ELR (cell line): ENCODE data around the gene MAP3K12.
A peak's percentile ranks its signal among the peaks of the same experiment; 100 is the strongest.
"Not testable (repeated sequence)": the region's sequence is repeated elsewhere in the genome, so short reads cannot be mapped to it uniquely, and the experiment has no call there.

Source experiments
- DNase-seq: peaks from one replicate; pipeline ENCODE4 v3.0.0-alpha.2; 2015; ENCODE audit warnings: low read depth

MAP3K12 gene

DNA sequence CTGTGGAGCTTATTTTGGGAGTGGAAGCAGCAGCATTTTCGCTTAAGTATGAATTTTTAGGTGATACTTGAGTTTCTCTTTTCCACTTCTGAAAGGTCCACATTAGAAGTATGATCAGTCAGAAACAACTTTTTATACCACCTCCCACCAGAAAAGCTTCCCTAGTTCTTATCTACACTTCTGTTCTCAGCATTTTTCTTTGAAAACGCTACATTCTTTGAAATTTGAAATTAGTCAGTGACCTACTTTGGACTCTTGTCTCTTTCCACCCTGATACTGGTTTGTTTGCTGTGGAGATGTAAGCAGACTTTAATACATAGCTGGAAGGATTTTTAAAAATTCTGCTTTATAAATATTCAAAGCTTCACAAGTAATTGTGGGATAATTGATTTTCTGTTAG lies 25.2 kb downstream of the MAP3K12 start:
- no peak for DNase-seq

DNA sequence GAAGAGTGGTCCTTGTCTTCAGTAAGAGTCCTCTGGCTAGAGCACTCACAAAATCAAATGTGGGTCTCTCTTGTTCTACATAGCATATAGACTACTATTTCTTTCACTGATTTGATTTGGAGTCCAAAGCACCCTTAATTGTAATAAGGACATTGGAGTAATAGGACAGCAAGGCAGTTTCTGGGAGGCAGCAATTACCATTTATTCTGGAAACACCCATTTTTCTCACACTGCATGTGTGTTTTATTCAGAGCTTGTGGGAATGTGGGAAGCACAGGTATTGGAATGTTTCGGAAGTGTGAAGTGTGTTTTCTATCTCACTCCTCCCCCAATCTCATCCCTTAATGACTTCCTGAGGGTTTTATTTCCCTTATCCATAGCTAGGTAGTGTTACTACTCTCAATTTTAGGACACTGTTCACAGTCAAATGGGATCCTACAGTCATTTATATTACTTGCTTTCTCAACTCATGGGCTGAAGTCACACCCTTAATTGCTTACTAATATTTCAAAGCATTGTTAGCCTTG lies 27.1 kb downstream of the MAP3K12 start:
- DNase-seq = no peak

DNA sequence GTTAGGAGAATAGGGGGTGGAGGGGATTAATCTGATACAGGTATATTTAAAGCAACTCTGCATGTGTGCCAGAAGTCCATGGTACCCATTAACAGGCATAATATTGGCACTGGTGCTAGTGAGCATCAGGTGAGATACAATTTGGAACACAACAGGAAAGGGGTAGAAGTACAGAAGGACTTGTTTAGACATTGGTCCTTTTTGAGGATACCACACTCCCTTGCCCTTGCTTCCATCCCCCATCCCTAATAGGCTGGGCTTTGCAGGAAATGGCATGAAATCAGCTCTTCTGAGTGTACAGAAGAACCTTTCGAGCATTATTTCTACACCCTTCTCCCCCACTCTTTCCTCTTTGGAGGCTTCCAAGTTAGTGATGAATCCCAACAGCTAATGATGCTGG lies 31.0 kb downstream of the MAP3K12 start:
- DNase-seq = no peak

DNA sequence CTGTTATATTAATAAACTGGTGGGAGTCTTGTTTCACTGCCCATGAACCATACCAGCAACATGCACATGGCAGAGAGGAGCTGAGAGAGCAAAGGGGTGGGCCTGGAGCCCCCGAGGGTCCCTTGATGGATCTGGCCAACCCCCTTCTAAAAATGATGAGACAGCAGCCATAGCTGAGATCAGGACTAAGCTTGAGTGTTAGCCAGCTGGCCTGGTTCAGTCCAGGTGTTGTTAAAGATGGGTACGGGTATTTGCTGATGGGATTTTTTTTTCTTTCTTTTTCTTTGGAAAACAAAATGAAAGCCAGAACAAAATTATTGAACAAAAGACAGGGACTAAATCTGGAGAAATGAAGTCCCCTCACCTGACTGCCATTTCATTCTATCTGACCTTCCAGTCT lies 31.4 kb downstream of the MAP3K12 start:
- no peak for DNase-seq

DNA sequence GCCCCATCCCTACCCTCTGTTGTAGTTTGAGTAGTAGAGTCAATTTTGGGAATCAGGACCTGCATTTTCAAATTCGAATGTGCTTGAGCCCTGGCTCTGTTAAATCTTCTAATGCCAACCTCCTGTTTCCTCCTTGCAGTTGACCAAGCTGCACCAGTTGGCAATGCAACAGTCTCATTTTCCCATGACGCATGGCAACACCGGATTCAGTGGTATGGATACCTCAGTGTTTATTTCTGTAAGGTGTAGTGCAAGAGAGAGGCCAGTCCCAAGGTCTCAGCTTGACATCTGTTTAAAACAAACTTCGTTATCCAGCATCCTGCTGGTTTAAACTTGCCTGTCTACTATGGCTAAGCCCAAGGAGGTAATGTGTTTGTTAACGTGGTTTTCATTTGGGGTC lies 32.2 kb downstream of the MAP3K12 start:
- DNase-seq = no peak

DNA sequence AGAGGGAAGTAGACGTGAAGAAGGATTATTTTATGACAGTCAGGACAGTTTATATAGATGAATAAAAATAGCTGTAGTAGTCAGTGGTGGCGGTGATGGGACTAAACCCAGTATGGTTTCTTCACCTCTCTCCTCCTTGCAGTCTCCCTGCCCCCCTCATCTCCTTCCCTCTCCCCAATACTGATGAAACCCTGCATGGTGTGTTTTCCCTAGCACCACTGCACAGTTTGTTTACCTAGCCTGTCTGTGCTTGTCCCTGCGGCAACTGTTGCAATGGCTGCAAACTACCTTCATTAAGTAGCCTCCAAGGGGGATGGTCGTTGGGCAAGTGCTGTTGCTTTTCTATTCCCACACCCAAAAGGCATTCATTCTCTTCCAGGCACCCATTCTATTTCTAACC lies 32.6 kb downstream of the MAP3K12 start:
- no peak for DNase-seq

DNA sequence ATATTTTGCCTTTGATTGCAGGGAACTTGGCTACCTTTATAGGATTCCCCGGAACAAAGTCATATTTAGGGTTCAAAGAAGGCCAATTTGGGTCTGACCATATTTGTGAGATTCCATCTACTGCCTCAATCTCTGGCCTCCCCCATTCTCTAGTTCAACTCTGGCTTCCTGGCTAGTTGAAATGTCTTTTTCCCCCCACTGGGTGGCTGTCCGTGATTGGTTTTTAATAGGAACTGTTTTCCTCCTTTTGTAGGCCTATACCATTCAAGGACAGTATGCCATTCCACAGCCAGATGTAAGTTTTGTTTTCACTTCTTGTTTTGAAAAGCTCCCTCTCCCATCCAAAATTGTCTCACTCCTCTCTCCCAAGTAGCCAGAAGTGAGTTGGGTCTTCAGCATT lies 33.6 kb downstream of the MAP3K12 start:
- no peak for DNase-seq

DNA sequence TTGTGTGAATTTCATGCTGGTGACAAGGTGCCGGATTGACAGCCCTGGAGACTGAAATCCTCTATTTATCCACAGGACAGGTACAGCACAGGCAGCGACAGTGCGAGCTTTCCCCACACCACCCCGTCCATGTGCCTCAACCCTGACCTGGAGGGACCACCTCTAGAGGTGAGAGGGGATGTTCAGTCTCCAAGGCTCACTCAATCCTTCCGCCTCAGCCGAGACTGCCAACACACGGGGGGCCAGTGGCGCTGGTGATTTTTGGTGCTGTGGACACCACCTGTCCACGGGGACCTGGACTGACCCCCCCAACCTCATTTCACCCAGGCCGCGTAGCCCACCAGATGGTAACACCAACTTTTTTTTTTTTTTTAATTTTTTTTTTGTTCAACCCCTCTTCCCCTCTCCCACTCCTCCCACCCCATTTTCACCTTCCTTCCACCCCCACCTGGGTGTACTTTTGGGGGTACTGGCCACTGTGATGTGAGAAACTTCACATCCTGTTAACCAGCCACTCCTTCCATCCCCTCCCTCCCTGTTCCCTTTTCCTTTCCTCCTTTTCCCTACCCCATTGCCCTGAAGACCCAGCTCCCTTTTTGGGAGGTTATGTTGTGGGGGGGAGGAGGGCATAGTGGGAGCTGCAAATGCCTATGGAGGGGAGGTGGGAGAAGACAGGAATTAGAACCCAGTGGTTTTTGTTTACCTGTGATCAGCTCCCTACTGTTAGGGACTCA lies 34.4 kb downstream of the MAP3K12 start:
- DNase-seq = no peak

DNA sequence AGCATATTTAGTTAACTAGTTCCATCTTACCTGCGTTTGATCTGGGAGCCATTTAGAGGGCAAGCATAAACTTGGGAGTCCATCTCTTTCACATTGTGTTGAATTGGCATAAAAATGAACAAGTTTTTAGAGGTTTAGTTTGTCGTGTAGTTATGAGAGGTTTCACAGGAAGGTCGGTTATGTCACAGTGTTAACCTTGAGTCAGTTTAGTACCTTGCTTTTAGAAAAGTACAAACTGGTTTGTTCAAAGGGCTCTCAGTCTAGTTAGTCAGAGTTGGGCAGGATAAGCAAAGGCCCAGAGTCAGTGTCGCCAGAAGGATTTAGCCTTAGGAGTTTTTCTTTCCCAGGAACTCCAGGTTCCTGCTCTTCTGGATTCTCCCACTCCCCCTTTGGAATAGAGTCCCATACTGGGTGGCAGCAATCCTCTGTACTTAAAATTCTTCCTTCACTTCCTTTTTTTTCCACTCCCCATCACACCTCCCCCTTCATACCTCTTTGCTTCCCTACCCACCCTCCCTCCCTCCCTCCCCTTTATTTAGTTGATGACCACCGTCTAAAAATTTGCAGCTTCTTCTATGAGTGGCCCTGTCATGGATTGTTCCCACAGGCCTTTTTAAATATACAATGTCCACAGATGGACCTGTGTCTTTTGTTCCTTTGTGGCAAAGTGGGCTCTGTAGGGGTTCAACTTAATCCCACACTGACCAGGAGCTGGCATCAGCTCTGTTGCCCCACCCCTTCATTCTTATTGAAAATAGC lies 35.3 kb downstream of the MAP3K12 start:
- DNase-seq = no peak

DNA sequence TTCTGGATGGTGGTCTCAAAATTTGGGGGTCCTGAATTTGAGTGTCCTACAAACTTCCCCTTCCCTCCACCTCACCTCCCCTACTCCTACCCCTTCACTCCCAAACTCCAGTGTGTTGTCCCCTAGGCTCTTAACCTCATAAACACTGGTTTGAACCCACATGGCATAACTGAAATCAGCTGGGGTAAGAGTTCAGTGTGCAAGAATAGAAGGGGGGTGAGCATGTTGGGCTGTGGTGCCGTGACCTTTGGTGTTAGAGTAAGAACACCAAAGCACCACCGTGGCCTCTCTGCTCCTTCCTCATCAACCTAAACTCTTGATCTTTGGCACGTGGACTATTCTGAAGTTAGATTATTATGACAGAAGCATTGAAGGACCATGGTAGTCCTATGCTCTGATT lies 36.3 kb downstream of the MAP3K12 start:
- no peak for DNase-seq

DNA sequence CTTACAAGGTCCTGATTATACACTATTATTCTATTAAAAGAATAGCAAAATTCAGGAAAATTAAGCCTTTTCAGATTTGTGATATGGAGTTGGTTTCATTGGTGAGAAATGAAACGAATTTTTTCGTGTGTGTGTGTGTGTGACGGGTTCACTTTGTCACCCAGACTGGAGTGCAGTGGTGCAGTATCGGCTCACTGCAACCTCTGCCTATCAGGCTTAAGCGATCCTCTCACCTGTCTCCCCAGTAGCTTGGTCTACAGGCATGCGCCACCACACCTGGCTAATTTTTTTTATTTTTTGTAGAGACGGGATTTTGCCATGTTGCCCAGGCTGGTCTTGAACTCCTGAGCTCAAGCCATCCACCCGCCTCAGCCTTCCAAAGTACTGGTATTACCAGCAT lies 37.7 kb downstream of the MAP3K12 start:
- DNase-seq = no peak

DNA sequence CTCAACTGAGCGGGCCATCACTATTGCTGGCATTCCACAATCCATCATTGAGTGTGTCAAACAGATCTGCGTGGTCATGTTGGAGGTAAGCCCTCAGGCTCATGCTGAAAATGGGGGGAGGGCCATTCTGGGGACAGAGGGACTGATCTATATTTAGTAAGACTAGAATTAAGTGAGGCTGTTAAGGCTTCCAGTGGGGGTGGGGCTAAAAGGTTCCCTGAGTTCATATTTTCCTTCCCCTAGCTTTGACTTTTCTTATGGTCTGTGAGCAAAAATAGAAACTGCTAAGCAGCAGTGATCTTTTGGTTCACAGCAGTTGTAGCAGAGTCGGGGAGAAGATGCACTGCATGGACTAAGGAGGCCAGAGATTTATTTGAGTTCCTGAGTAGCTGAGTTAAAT lies 38.2 kb downstream of the MAP3K12 start:
- no peak for DNase-seq

DNA sequence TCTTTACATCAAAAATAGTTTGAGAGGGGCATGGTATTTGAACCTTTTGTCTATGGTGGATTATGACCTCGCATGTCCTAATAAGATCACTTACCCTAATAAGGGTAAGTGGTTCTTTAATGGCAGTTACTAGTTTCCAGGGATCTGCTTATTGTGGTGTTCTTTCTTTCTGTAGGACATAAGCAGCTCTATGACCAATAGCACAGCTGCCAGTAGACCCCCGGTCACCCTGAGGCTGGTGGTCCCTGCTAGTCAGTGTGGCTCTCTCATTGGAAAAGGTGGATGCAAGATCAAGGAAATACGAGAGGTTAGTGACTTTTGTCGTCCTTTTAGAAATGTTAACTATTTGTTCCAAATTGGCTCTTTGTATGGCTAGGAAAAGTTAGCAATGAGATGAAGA lies 40.2 kb downstream of the MAP3K12 start:
- no peak for DNase-seq

DNA sequence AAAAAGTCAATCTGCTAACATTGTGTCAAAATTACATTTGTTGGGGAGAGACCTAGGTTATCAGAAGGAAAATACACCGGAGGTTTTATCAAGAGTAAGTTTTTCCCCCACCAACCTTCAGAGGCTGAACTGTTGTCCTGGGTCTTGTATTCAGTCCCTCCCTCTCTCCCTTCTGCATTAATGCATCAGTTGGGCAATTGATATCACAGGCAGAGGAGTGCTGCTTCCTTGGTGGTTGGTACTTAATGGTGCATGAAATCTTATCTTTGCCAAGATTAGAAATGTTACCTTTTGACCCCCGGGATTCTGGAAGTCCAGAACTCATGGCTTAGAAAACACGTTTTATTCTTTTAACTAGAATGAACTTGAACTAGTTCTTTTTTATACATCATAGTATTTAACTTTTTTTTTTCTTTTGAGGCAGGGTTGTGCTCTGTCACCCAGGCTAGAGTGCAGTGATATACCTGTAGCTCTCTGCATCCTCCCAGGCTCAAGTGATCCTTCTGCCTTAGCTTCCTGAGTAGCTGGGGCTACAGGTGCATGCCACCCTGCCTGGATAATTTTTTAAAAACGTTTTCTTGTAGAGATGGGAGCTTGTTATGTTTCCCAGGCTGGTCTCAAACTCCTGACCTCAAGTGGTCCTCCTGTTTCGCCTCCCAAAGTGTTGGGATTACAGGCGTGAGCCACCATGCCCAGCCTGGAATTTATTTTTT lies 42.4 kb downstream of the MAP3K12 start:
- no peak for DNase-seq

DNA sequence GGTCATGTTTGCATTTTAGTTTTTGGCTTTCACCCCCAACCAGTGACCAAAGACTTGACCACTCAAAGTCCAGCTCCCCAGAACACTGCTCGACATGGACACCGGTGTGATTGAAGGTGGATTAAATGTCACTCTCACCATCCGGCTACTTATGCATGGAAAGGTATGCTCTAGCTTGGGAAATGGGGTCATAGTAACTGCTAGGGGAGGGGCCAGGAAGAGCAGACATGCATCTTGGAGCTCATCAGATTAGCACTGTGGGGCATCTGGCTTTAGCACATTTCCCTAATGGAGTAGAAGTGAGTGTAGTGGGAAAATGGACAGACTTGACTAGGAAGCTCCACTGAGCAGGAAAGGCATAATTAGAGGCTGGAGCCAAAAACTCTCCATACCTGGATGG lies 44.6 kb downstream of the MAP3K12 start:
- no peak for DNase-seq

DNA sequence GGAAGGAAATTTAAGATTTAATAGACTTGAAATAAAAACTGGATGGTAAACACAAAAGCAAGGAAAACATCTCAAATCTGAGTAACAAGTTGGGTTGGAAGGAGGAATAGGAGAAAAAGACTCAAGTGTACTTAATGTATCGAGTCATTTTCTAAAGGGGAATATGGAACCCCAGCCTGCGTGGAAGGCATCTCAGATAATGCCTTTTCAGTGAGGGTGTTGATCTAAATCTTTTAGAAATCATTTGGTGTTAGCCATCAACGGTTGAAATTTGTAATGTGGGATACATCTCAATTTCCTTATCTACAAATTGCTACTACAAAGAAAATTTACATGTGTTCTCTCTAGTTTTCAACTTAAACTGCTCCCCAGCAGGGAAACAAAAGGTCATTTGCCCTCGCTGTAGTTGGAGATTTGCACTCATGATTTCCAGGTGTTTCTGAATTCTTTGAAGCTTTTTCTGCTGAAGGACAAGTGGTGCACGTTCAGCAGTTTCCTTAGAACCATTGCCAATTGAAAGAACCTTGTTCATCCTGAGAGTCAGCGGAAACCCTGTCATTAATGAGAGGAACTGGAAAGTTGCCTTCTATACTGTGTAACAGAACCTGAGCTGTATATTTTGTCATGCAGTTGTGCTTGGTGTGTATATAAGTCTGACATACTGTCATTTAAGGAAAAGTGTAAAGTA lies 45.2 kb downstream of the MAP3K12 start:
- DNase-seq = no peak

DNA sequence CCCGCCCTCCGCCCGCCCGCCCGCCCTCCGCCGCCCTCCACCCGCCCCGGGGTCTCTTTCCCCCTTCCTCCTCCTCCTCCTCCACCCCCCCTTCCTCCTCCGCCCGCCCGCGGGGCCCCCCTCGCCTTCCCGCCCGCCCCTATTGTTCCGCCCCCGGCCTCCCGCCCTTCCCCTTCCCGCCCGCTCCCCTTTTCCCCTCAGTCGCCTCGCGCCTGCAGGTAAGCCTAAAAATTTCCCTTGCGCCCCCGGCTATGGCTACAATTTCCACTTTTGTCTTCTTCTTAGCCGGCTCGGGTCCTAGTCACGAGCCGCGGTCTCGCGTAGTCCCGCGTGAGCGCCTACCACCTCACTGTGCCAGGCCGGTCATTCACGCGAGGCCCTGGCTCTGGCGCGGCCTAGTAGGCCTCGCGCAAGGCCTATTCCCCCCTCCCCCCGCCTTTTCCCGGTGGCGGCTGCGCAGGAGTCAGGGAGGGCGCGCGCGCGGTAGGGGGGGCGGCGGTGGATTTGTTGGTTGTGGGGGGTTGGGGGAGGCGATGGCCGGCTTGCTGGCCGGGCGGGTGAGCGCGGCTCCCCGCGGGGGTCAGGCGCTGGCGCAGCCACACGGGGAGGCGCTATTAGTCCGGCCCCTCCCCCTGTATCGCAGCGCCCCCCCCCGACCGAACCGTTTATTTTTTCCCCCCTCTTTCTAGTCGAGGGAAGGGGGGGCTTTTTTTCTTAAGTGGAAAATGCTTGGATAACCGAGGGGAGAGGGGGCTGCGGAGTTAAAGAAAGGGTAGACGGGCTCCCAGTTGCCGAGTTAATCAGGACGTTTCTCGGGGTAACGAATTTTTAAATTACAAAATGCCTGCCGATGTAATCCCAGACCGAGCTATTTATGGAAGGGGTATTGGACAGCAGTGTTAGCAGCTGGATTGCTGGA lies 46.8 kb downstream of the MAP3K12 start:
- peak; percentile 86 for DNase-seq

DNA sequence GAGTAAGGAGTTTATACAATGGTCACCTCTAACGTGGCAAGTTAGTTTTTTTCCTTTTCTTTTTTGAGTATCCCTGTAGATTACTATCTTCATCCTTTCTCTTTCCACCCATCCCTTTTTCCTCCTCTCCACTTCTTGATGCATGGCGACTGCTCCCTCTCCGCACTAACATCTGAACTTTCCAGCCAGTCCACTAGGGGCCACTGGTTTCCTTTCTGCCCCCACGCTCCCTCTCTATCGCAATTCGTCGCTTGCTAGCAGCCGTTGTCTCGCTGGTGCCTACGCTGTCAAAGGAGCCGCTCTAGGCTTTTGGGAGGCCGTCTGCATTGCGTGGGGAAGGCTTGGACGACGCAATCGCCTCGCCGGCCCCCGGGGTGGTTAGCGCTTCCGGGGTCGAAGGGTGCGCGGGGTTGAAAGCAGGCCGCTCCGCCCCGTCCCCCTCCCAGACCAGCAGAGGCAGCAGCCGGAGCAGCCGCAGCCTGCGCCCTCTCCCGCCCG lies 47.5 kb downstream of the MAP3K12 start, which contains the start of gene PCBP2:
Gene PCBP2, plus strand, starts transcription at position 442 of the 498 bp plus-strand sequence. CDS start 2,699 bp downstream, outside the sequence.
- peak; percentile 100 for DNase-seq

DNA sequence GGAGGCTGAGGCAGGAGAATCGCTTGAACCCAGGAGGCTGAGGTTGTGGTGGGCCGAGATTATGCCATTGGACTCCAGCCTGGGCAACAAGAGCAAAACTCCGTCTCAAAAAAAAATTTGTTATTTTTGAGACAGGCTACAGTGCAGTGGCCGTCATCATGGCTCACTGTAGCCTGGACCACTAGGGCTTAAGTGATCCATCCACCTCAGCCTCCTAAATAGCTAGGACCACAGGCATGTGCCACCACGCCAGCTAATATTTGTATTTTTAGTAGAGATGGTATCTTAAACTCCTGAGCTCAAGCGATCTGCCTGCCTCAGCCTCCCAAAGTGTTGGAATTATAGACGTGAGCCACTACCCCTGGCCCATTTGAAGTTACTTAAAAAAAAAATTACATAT lies 48.3 kb downstream of the MAP3K12 start:
- no peak for DNase-seq

DNA sequence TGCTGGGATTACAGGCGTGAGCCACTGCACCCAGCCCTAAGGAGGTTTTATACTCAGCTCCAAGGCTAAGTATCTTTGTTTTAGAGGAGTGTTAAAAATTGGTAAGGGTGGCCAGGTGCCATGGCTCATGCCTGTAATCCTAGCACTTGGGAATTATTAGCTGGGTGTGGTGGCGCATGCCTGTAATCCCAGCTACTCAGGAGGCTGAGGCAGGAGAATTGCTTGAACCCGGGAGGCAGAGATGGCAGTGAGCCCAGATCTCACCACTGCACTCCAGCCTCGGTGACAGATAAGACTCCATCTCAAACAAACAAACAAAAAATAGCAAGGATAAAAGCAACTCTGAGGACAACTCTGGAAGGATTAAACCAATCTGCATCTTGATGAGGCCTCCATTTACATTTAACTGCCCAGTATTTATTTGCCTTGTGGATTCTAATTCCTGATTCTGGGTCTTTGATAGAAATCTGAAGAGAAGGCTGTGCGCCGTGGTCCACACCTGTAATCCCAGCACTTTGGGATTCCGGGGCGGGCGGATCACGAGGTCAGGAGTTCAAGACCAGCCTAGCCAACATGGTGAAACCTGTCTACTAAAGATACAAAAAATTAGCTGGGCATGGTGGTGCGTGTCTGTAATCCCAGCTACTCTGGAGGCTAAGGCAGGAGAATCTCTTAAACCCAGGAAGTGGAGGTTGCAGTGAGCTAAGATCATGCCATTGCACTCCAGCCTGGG lies 54.5 kb downstream of the MAP3K12 start:
- DNase-seq = not testable (repeated sequence)
